Peyer's patch (tissue), 4 donors: Measurements from ENCODE around the gene IL12A. TPM values are rescaled to one million over a fixed set of nuclear protein-coding genes. Genes with fewer than 3 reads are reported as not detected.
A peak's percentile ranks its signal among the peaks of the same experiment; 100 is the strongest.

Source experiments
- DNase-seq, 3 donors: peaks; one replicate each; pipeline ENCODE4 v3.0.0-alpha.2; 2017 to 2019
- H3K27ac ChIP-seq, 4 donors: fragments of 200-600 bp; sonication (generic); one replicate each; pipeline ENCODE4 v1.5.1; 2016 to 2019
- H3K27me3 ChIP-seq, 2 donors: fragments of 200-600 bp; sonication (generic); one replicate each; pipeline ENCODE4 v1.5.1; 2019
- H3K36me3 ChIP-seq, 3 donors: fragments of 200-600 bp; sonication (generic); one replicate each; pipeline ENCODE4 v1.5.1; 2016 to 2019
- H3K4me1 ChIP-seq, 4 donors: fragments of 200-600 bp; sonication (generic); one replicate each; pipeline ENCODE4 v1.5.1; 2016 to 2019
- H3K4me3 ChIP-seq, 4 donors: fragments of 200-600 bp; sonication (generic); 1 replicate in 3 of 4; 2 replicates in 1 of 4; pipeline ENCODE4 v1.5.1; 2016 to 2019; ENCODE audit warnings: mild to moderate bottlenecking in 1 of 4
- H3K9me3 ChIP-seq, 4 donors: fragments of 200-600 bp; sonication (generic); one replicate each; pipeline ENCODE4 v1.5.1; 2016 to 2019; ENCODE audit warnings: mild to moderate bottlenecking in 1 of 4
- POLR2A ChIP-seq, 2 donors: fragments of 450-650 bp; IDR thresholded peaks; one replicate each; pipeline ENCODE4 v1.5.1; 2017; ENCODE audit warnings: antibody characterized with exemption in 2 of 2, mild to moderate bottlenecking in 2 of 2, moderate library complexity in 2 of 2
- total RNA-seq, 4 donors: library from RNA; depleted of rRNA; stranded (reverse); fragments of >200 nt; gene quantifications; one replicate each; pipeline ENCODE4 v1.1.0, GENCODE V29; 2016
- TF ChIP-seq, protein P1 (sequence below), 6 experiments: fragments of 450-650 bp in 4 of 6; fragments of 200-600 bp in 2 of 6; sonication (generic) in 1 of 6; IDR thresholded peaks; one replicate each; pipeline ENCODE4 v1.5.1; 2017 to 2019; ENCODE audit warnings: antibody characterized with exemption in 6 of 6, mild to moderate bottlenecking in 3 of 6, moderate library complexity in 1 of 6

The IL12A gene
- total RNA-seq: 1 to 10 TPM in 1 of 4 donors, not detected in 3; 1.2 TPM

DNA sequence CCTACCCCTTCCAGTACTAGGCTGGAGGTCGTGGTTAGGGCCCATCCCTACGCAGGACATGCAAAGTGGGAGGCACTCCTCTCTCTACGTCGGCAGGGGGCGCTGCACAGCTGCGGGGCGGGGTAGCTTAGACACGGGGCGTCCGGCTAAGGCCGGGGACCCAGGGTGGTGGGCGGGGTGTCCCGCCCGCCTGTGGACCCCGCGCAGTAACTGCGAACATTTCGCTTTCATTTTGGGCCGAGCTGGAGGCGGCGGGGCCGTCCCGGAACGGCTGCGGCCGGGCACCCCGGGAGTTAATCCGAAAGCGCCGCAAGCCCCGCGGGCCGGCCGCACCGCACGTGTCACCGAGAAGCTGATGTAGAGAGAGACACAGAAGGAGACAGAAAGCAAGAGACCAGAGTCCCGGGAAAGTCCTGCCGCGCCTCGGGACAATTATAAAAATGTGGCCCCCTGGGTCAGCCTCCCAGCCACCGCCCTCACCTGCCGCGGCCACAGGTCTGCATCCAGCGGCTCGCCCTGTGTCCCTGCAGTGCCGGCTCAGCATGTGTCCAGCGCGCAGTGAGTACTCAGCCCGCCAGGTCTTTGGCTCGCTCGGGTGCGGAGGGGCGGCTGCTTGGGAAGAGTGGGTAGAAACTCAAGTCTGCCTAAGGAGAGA, at the start of gene IL12A:
Gene IL12A, plus strand, starts transcription at position 219 of the 655 bp plus-strand sequence.
- H3K4me3 ChIP-seq: peak within 1 kb of the TSS; percentile 60 to 84 (median 70)
- H3K27ac ChIP-seq: peak within 1 kb of the TSS in 3 of 4 donors; percentile 14 to 59 (median 47)
- H3K36me3 ChIP-seq: no peaks in the 10 kb centered on the region
- H3K4me1 ChIP-seq: peaks cover 0 to 6% (median 2%) of the 10 kb centered on the region in 4 donors
- TF ChIP-seq, protein P1, sequence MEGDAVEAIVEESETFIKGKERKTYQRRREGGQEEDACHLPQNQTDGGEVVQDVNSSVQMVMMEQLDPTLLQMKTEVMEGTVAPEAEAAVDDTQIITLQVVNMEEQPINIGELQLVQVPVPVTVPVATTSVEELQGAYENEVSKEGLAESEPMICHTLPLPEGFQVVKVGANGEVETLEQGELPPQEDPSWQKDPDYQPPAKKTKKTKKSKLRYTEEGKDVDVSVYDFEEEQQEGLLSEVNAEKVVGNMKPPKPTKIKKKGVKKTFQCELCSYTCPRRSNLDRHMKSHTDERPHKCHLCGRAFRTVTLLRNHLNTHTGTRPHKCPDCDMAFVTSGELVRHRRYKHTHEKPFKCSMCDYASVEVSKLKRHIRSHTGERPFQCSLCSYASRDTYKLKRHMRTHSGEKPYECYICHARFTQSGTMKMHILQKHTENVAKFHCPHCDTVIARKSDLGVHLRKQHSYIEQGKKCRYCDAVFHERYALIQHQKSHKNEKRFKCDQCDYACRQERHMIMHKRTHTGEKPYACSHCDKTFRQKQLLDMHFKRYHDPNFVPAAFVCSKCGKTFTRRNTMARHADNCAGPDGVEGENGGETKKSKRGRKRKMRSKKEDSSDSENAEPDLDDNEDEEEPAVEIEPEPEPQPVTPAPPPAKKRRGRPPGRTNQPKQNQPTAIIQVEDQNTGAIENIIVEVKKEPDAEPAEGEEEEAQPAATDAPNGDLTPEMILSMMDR (IDR thresholded peaks at IDR 0.05): peak; percentile 76 to 92 (median 81)
- TF ChIP-seq POLR2A (IDR thresholded peaks at IDR 0.05): no peak
- H3K27me3 ChIP-seq: no peaks in the 10 kb centered on the region
- peak; percentile 84 to 92 (median 84) for DNase-seq
- no peaks in the 10 kb centered on the region for H3K9me3 ChIP-seq

DNA sequence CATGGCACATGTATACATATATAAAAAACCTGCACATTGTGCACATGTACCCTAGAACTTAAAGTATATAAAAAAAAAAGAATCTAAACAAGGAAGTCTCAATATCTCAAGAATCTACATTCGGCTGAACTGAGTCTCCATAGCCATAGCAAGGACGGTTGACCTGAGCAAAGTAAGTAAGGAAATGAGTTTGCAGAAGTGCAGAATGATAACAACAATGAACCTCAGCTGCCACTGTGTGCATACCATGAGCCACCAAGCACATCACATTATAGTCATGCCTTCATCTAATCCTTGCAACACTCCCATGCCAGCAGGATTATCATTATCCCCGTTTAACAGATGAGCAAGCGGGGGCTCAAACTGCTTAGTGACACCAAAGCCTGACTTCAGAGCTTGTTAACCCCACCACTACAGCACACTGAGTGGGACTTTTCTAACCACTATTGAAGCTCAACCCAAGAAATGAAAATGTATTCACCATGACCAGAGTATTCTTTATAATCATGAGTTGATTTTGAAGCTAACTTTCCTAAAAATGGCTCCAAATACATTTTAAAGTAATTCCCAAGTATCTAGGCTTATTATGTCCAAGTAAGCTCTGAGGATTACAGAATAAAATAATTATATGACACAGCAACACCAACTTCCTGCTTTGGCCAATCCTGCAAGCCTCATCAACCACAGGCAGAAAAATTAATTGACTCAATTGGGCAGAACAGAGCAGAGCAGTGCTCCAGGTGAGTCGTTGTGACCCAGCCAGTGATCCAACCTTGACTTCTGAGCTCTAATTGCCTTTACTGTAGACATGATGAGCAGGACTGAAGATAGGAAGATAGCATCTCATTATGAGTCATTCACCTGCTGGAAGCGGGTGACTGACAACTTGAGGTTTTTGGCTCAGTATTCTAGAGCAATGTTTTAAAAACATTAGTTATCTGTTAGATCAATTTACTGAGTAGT, 47.3 kb upstream of the IL12A start:
- TF ChIP-seq POLR2A (IDR thresholded peaks at IDR 0.05): no peak
- TF ChIP-seq, protein P1 (IDR thresholded peaks at IDR 0.05): no peak
- Histone ChIP-seq H3K27ac (no peak overlapping the region), H3K4me3 (no peak overlapping the region), H3K9me3 (no peaks in the 10 kb centered on the region), H3K36me3 (no peaks in the 10 kb centered on the region), H3K27me3 (no peaks in the 10 kb centered on the region), H3K4me1 (no peaks in the 10 kb centered on the region)
- DNase-seq: no peak

DNA sequence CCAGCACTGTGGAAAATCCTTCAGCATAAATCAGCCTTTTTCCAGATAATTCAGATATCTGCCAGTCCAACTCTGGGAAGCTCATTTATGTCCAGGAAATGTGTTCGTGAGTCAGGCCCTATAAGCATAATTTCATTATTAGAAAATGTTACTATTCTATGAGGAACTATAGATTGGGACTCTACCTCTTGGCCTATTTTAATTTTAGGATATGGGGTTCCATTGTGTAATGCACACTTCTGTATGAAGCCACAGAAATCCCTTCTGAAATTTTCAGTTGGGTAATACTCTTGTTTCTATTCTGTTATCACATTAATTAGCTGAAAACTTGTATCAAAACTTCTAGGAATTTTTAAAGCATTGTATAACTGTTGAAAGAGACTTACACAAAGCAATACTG, 43.9 kb upstream of the IL12A start:
- no peaks in the 10 kb centered on the region for H3K4me1 ChIP-seq
- H3K27ac ChIP-seq: no peak overlapping the region
- H3K9me3 ChIP-seq: no peaks in the 10 kb centered on the region
- DNase-seq: no peak
- H3K36me3 ChIP-seq: no peaks in the 10 kb centered on the region
- TF ChIP-seq, protein P1 (IDR thresholded peaks at IDR 0.05): no peak
- no peak for TF ChIP-seq POLR2A (IDR thresholded peaks at IDR 0.05)
- H3K27me3 ChIP-seq: no peaks in the 10 kb centered on the region
- no peak overlapping the region for H3K4me3 ChIP-seq

DNA sequence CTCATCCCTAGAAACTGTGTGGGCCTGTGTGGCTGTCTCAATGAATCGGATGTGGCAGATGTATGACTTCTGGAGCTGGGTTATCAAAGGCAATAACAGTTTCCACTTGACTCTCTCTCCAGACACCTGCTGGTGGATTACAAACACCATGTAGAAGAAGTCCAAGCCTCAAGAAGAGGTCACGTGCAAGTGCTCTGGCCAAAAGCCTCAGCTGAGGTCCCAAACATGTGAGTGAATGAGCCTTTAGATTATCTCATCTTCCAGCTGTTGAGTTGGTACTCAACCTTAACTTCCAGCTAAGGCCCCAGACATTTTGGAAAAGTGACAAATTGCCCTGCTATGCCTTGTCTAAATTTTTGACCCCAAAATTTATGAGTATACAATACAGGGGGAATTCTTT, 42.7 kb upstream of the IL12A start:
- TF ChIP-seq, protein P1 (IDR thresholded peaks at IDR 0.05): no peak
- TF ChIP-seq POLR2A (IDR thresholded peaks at IDR 0.05): no peak
- H3K36me3 ChIP-seq: no peaks in the 10 kb centered on the region
- H3K27ac ChIP-seq: no peak overlapping the region
- H3K4me1 ChIP-seq: no peaks in the 10 kb centered on the region
- no peak overlapping the region for H3K4me3 ChIP-seq
- DNase-seq: no peak
- no peaks in the 10 kb centered on the region for H3K9me3 ChIP-seq
- H3K27me3 ChIP-seq: no peaks in the 10 kb centered on the region

DNA sequence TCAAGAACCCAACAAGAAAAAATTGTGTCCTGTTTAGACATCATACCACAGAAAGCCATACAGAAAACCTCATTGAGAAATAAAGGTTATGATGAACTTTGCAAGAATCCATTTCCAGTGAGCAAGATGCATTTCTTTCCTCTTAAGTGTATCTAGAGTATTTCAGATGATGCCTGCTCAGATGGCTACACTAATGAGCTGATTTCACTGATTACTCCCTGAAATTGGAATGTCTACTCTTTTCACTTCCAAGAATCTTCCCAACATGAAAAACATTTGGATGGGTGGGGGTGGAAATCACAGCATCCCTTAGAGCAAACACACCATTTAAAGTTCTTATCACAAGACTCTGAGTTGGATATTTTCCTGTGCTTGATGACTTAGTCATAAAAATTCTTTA, 41.4 kb upstream of the IL12A start:
- Histone ChIP-seq H3K9me3 (no peaks in the 10 kb centered on the region), H3K4me3 (no peak overlapping the region), H3K4me1 (no peaks in the 10 kb centered on the region), H3K36me3 (no peaks in the 10 kb centered on the region), H3K27ac (no peak overlapping the region), H3K27me3 (no peaks in the 10 kb centered on the region)
- no peak for TF ChIP-seq POLR2A (IDR thresholded peaks at IDR 0.05)
- TF ChIP-seq, protein P1 (IDR thresholded peaks at IDR 0.05): no peak
- DNase-seq: no peak
